Measurements from ENCODE around the gene MAP3K10.

MAP3K10 gene

DNA sequence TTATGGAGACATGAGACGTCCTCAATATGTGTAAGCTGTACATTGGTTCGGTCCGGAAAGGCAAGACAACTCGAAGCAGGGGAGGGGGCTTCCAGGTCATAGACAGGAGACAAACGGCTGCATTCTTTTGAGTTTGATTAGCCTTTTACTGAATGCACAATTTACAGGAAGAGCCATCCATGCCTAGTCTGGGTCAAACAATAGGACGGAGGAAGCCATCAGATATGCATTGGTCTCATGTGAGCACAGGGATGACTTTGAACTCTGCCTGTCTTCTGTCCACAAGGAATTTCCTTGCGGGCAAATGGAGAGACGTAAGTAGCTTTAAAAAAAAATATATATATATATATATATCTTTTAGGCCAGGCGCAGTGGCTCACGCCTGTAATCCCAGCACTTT, 37.1 kb downstream of the MAP3K10 start:
- TF ChIP-seq, protein P1, sequence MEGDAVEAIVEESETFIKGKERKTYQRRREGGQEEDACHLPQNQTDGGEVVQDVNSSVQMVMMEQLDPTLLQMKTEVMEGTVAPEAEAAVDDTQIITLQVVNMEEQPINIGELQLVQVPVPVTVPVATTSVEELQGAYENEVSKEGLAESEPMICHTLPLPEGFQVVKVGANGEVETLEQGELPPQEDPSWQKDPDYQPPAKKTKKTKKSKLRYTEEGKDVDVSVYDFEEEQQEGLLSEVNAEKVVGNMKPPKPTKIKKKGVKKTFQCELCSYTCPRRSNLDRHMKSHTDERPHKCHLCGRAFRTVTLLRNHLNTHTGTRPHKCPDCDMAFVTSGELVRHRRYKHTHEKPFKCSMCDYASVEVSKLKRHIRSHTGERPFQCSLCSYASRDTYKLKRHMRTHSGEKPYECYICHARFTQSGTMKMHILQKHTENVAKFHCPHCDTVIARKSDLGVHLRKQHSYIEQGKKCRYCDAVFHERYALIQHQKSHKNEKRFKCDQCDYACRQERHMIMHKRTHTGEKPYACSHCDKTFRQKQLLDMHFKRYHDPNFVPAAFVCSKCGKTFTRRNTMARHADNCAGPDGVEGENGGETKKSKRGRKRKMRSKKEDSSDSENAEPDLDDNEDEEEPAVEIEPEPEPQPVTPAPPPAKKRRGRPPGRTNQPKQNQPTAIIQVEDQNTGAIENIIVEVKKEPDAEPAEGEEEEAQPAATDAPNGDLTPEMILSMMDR (conservative IDR thresholded peaks at IDR 0.05) = no peak
- H3K27ac ChIP-seq = no peak overlapping the region

DNA sequence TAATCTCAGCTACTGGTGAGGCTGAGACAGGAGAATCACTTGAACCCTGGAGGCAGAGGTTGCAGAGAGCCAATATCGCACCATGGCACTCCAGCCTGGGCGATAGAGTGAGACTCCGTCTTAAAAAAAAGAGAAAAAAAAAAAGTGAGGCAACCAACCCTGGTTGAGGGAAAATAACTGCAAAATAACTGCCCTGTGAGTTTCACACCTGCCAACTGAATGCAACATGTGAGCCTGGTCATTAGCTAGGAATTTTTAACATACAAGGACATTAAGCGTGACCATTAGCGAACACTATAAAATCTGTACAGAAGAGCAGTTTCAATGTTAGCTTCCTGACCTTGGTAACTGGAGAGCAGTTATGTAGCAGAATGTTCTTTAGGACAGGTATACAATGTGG, 37.6 kb downstream of the MAP3K10 start:
- TF ChIP-seq, protein P1 (conservative IDR thresholded peaks at IDR 0.05) = no peak
- H3K27ac ChIP-seq = no peak overlapping the region

DNA sequence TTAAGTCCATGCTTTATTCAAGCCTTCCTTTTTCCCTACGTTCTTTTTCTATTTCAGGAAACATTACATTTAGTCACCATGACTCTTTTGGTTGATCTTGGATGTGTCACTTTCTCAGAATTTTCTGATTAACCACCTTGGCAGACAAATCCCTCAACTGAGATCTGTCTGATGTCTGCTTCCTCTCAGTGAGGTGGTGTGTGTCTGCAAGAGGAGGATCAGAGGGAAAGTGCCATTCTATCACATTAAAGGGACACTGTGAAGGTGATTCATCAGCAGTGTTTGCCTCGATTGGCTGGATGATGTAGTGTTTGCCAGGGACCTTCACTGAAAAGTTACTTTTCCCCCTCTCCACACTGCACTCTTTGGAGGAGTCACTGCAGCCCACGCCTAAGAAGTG, 38.3 kb downstream of the MAP3K10 start:
- H3K27ac ChIP-seq = no peak overlapping the region
- TF ChIP-seq, protein P1 (conservative IDR thresholded peaks at IDR 0.05) = no peak

DNA sequence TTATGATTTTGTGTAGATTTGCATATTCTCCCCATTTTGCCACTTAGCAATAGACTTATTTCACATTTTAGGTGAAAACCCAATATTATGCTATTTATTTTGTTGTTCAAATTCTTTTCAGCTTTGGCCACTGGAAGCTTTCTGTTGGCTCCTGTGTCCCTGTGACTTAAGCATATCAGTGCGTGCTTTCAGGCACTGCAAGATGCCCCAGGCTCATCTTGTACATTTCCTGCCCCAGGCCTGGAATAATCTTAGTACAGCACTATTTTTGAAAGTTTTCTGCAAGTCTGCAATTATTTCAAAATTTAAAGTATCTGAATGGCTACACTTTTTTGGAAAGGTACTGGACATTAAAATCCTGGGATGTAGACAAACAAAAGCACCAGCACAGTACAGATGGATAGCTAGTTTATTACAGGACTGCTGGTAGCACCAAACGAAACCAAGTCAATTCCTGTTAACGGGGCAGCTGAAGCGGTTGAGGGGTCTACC, 38.7 kb downstream of the MAP3K10 start:
- no peak overlapping the region for H3K27ac ChIP-seq
- TF ChIP-seq, protein P1 (conservative IDR thresholded peaks at IDR 0.05) = no peak

DNA sequence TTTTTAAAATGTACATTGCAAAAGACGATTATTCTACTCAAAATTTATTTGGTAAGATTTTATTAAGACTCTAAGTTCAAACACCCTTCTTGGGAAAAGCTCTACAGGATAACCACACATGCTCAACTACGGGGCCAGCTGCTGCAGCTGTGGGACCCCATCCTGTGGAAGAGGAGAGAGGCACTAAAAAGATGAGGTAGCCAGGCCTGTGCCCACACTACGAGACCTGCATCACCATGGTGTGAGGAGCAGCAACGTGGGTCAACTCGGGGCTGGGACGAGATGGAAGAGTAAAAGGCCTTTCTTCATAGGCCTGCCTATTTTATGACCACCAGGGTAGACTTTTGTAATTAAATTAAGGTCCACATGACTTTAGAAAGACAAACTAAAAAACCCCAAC, 39.8 kb downstream of the MAP3K10 start:
- TF ChIP-seq, protein P1 (conservative IDR thresholded peaks at IDR 0.05) = no peak
- H3K27ac ChIP-seq = no peak overlapping the region

DNA sequence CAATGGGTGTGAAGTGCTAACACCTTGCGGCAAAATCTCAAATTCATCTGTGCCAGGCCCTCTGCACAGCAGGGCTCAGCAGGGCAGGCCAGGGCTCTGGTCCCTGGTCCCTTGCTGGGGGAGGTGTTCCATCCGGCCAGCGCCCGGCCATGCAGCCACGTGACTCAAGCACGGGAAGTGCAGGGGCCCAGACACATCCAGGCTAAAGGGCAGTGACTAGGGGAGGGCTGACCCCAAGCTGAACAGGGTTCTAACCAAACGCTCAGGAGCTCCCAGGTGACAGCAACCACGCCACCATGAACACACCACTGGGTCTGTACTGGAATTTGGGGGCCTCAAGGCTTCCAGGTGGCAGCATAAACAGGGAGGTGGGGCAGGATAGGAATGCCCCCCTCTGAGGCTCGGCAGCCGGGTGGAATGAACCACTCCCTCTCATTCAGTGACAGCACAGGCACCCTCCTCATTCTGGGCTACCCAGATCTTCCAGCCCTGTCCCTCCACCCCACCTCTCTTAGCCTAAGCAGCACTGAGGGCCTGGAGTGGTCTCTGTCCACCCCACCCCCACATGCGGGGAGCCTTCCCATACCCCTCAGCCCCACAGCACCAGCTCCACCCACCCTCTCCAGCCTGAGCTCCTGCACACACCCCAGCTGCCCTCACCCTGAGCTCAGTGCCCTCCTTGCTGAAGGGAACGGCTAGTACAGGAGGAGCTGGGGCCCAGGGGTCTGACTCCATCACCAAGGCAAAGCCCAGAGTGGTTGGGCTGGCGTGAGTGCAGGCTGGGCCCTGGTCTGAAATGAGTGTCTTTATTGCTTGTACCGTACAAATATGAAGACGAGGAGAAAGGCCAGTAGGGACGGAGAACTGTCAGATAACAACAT, 40.6 kb downstream of the MAP3K10 start:
- TF ChIP-seq, protein P1 (conservative IDR thresholded peaks at IDR 0.05) = no peak

DNA sequence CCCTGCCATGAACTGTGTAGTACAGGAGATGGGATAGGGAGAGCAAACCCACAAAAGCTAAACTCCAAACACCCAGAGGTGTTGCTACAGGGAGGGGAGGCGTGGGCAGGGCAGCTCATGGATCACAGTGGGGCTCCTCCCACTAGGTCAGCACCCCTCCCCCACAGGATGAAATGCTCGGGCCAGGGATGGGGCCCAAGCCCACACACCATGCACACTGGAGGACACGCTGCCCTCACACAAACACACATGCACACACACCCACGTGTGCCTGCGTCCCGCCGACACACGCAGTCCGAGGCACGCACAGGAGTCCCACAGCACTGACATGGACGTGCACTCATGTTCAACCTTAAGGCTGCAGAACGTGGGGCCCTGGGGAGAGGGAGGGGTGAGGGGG, 41.3 kb downstream of the MAP3K10 start:
- no peak overlapping the region for H3K27ac ChIP-seq
- TF ChIP-seq, protein P1 (conservative IDR thresholded peaks at IDR 0.05) = no peak

More for the DNA sequence above, 40.6 kb downstream of the MAP3K10 start:
- H3K27ac ChIP-seq = no peak overlapping the region

Data from VCaP (cell line).